GM19023 (cell line): ENCODE measurements around the gene MCF2L.
"Not testable (repeated sequence)": the region's sequence is repeated elsewhere in the genome, so short reads cannot be mapped to it uniquely, and the experiment has no call there.

Experiments used
- ATAC-seq: cut with Tn5 transposase; IDR thresholded peaks from one replicate; pipeline ENCODE4 v1.9.1; 2021; ENCODE audit warnings: mild to moderate bottlenecking, moderate library complexity; ENCODE audit not compliant: unreplicated experiment

The MCF2L gene

GRCh38 chr13:113089693-113090414 is 120.8 kb downstream of the MCF2L start:
- no peak for ATAC-seq

DNA sequence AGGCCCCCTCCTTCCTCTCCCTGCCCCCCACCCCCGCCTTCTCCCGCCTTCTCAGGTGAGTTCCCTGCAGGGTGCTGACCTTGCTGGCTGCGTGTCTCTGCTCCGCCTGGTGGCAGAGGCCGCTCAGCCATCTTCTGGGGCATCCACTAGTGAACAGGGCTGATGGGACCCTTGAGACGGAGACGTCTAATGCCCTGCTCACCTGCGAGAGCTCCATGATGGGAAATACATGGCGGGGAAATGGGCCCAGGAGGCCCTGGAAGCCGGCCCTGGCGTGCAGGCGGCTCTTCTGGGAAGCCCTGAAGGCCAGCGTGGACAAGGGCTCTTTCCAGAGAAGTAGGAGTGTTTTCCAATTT is 121.4 kb downstream of the MCF2L start:
- ATAC-seq, result no peak

GRCh38 chr13:113090806-113091205 is 121.8 kb downstream of the MCF2L start:
- ATAC-seq, result no peak

- no peak for ATAC-seq
Measured at GRCh38 chr13:113091211-113091771, 122.3 kb downstream of the MCF2L start.

DNA sequence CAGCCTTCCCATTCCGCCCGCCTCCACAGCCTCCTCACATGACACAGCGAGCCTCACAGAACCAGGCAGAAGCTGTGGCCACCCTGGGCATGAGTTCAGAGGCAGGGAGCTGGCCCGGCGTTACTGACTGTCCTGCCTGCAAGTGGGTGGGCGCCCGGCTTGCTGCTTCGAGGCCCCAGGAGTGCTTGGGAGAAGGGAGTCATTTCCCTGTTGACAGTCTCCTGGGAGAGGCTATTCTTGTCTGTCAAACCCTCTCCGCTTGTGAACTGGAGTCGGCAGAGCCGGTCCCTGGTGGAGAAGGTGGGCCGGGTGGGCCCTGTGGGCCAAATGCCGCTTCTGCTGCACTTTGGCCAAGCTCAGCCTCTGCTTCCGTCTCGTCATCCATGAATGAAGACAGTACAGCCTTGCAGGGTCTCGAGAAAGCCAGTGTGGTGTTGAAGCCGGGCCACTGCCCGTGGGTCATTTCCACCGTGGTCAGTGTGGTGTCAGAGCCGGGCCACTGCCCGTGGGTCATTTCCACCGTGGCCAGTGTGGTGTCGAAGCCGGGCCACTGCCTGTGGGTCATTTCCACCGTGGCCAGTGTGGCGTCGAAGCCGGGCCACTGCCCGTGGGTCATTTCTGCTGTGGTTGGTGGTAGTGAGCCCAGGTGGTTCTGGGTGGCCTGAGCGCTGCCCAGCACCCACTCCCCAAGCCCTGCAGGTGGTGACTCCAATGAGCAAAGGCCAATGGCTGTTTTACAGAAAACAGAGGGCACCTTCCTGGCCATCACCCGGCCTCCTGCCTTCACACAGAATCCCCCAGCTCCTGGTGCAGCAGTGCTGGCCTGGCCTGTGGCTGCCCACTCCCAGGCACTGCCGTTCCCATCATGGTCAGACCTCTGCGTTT is 123.1 kb downstream of the MCF2L start:
- no peak for ATAC-seq

DNA sequence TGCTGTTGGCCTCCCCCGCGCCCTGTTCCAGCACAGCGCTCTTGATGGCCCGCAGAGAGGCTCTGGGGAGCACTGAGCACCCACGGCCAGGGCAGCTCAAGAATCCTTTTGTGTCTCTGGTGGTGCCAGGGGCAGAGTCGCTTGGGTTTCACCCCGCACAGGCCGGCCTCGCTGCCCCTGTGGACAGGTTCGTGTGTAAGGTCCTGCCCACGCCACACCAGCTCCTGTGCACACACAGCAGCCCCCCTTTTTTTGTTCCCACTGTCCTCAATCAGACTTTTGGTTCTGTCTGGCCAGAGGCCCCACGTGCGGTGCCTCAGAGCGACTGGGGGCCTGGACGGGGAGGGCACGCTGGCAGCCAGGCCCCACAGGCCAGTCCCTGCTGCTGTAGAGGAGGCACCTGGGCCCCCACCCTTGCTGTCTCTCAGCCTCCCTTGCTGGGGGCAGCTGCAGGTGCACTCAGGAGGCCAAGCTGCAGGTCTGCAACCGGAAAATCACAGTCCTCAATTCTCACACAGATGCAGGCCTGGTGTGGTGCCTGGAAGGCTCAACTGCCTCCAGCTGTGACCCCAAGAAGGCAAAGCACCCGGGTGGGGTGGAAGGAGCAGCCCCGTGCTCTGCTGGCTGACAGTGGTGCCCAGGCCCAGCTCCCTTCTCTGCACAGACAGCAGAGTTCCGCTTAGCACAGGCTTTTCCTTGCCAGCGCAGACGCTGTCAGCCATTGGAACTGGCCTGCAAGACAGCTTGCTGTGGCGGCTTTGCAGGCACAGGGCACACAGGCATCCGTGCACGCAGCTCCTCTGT is 124.0 kb downstream of the MCF2L start:
- ATAC-seq, result no peak

- no peak for ATAC-seq
Measured at GRCh38 chr13:113093580-113094409, 124.8 kb downstream of the MCF2L start.

GRCh38 chr13:113094410-113094800 is 125.4 kb downstream of the MCF2L start:
- no peak for ATAC-seq

GRCh38 chr13:113095146-113096051 is 126.4 kb downstream of the MCF2L start:
- no peak for ATAC-seq

DNA sequence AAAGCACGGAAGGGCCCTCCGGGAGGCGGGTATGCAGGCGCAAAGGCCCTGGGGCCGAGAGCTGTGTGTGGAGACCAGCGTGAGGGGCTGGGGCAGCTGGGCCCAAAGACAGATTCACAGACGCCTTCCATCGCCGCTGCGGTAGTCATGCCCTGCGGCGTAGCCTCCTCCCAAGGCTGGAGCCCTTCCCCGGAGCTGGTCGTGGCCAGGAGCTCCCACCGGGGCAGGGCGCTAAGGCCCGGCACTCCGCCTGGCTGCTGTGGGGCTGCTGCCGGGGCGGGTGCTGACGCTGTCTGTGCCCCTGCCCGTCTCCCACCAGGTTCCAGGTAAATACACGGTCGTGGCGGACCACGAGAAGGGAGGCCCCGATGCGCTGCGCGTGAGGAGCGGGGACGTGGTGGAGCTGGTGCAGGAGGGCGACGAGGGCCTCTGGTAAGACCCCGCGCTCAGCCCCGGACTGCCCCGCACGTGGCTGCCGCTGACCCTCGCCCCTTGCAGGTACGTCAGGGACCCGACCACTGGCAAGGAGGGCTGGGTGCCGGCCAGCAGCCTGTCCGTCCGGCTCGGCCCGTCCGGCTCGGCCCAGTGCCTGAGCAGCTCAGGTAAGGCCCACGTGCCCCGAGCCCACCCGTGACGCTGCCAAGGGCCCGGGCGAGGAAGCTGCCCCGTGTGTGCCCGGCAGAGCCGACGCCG is 127.2 kb downstream of the MCF2L start:
- ATAC-seq, result no peak

GRCh38 chr13:113096745-113097305 is 127.8 kb downstream of the MCF2L start:
- no peak for ATAC-seq

GRCh38 chr13:113097651-113098050 is 128.6 kb downstream of the MCF2L start:
- ATAC-seq, result no peak

DNA sequence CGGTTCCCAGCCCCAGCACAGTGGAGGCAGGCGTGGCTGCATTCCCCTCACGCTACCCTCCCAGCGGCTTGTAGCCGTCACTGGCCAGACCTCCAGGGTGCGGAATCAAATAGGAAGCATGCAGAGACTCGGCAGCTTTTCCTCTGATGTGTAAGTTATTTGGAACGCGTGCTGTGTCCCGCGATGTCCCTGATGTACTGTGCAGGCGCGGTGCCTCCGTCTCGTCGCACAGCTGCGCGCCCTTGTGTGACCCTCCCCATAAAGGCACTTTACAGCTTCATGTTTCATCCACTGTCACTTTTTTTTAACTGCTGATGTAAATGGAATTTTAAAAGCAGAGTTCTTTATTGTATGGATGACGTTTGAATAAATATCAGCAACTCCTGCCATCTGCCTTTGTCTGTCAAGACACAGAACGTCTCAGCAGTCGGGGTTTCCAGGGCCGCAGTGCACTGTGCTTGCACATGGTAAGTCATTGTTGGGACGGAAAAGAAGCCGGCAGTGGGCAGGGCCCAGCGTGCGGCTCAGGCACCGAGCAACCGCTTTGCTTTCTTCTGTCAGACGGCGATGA is 129.2 kb downstream of the MCF2L start:
- no peak for ATAC-seq

DNA sequence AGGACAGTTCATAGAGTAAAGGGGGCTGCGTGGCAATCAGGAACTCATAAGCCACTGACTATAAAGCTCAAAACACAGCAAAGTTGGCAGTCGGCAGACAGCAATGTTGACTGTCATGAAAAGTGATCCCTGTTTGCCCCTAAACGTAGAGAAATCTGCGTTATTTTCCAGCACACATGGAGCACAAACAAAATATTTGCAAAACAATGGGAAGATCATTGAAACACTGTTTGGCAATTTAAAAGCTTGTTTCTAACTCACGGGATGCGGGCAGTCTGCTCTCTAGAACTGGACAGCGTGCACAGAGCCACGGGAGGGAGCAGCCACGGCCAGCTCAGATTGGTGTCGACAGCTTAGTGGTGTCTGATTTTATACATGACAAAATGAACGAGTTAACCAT is 130.1 kb downstream of the MCF2L start:
- no peak for ATAC-seq

GRCh38 chr13:113102302-113102701 is 133.3 kb downstream of the MCF2L start:
- not testable (repeated sequence) for ATAC-seq

DNA sequence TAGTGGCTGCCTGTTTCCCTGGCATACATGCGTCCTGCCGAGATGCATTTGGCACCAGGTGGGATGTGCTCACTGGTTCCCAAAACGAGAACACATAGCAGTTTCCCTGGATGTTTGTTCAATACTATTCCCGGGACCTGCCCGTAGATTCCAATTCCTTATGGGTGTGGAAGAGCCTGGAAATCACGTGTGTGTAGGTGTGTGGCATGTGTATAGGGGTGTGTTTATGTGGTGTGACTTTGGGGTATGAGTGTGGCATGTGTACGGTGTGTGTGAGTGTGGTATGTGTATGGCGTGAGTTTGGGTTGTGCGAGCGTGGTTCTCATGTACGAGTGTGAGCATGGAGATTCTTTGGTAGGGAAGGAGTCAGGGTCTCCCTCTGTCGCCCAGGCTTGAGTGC is 133.7 kb downstream of the MCF2L start:
- ATAC-seq, result no peak

DNA sequence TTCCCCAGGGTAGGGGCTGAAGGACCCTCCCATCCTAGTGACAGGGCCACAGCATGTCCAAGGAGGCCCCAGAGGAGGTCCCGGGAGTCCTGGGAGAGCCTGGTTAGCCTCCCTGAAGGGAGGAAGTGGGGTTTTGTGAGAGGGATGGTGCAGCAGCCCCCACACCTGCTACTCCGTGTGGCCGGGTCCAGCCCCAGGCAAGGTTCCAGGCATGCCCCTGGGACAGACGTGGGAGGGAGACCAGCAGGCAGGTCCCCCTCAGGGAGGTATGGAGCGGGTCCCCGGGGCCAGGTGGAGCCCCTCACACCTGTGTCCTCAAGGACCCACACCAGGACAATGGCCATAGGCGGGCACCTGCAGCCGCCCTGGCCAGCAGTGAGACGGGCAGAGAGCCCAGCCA is 134.6 kb downstream of the MCF2L start:
- ATAC-seq, result no peak
